H1 (cell line): ENCODE results near the gene COL25A1. TPM values are rescaled to one million over a fixed set of nuclear protein-coding genes. Genes with fewer than 3 reads are reported as not detected.

Experiments used
- BACH1 ChIP-seq: IDR thresholded peaks from 2 replicates; pipeline ENCODE4 v1.6.1; 2012; ENCODE audit warnings: low read length, improper control_type of control experiment
- CEBPB ChIP-seq: IDR thresholded peaks from 2 replicates; pipeline ENCODE4 v1.6.1; 2012; ENCODE audit warnings: low read depth, low read length
- CREB1 ChIP-seq: IDR thresholded peaks from 2 replicates; pipeline ENCODE4 v1.6.1; 2012; ENCODE audit warnings: inconsistent platforms
- polyA plus RNA-seq, 7 experiments: library from polyadenylated mRNA; depleted of rRNA in 3 of 7; stranded (reverse) in 5 of 7; unstranded in 2 of 7; fragments of >200 nt in 5 of 7; fragments of 200-250 nt in 2 of 7; gene quantifications; 1 replicate in 5 of 7; 2 replicates in 1 of 7; 4 replicates in 1 of 7; pipeline versions ENCODE4 v1.2.1 to v1.2.3, GENCODE V29; 2011 to 2013; ENCODE audit warnings: missing spikeins in 2 of 7, mixed read lengths in 2 of 7
- total RNA-seq: library from RNA; stranded (reverse); fragmentation: NEBNext Ultra II Directional; extraction: Animal tissue kit (Norgen Biotek cat#: 25700); gene quantifications from 2 replicates; pipeline ENCODE4 v1.2.1, GENCODE V29; 2021
- TF ChIP-seq, protein P1 (sequence below): fragments of 300-600 bp; sonication (generic); IDR thresholded peaks from 2 replicates; pipeline ENCODE4 v1.7.1; 2012; ENCODE audit warnings: low read length, moderate library complexity, mild to moderate bottlenecking, inconsistent platforms; ENCODE audit not compliant: insufficient replicate concordance

The COL25A1 gene
- total and polyA plus RNA-seq, 2 of the 8 experiments (the other 6 are each of a cell fraction or from before 2014, with no cell fraction given) = 1.1 to 8.3 TPM

DNA sequence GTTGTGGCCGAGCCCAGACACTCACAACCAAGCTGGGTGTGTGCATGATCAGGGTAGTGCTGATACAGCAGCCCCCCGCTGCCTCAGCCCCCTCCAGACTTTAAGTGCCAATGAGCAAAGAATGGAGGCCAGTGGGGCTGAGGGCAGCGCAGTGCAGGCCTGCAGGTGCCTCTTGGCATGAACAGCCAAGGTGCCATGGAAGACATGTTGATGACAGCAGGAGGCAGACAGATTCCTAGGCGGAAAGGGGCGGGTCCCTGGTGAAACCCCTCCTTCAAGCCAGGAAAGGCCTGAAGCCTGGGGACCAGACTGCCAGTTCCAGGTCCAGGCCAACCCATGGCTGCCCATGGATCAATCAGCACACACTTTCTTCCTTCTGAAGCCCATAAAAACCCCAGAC lies 286.3 kb downstream of the COL25A1 start (continued):
- TF ChIP-seq, protein P1, sequence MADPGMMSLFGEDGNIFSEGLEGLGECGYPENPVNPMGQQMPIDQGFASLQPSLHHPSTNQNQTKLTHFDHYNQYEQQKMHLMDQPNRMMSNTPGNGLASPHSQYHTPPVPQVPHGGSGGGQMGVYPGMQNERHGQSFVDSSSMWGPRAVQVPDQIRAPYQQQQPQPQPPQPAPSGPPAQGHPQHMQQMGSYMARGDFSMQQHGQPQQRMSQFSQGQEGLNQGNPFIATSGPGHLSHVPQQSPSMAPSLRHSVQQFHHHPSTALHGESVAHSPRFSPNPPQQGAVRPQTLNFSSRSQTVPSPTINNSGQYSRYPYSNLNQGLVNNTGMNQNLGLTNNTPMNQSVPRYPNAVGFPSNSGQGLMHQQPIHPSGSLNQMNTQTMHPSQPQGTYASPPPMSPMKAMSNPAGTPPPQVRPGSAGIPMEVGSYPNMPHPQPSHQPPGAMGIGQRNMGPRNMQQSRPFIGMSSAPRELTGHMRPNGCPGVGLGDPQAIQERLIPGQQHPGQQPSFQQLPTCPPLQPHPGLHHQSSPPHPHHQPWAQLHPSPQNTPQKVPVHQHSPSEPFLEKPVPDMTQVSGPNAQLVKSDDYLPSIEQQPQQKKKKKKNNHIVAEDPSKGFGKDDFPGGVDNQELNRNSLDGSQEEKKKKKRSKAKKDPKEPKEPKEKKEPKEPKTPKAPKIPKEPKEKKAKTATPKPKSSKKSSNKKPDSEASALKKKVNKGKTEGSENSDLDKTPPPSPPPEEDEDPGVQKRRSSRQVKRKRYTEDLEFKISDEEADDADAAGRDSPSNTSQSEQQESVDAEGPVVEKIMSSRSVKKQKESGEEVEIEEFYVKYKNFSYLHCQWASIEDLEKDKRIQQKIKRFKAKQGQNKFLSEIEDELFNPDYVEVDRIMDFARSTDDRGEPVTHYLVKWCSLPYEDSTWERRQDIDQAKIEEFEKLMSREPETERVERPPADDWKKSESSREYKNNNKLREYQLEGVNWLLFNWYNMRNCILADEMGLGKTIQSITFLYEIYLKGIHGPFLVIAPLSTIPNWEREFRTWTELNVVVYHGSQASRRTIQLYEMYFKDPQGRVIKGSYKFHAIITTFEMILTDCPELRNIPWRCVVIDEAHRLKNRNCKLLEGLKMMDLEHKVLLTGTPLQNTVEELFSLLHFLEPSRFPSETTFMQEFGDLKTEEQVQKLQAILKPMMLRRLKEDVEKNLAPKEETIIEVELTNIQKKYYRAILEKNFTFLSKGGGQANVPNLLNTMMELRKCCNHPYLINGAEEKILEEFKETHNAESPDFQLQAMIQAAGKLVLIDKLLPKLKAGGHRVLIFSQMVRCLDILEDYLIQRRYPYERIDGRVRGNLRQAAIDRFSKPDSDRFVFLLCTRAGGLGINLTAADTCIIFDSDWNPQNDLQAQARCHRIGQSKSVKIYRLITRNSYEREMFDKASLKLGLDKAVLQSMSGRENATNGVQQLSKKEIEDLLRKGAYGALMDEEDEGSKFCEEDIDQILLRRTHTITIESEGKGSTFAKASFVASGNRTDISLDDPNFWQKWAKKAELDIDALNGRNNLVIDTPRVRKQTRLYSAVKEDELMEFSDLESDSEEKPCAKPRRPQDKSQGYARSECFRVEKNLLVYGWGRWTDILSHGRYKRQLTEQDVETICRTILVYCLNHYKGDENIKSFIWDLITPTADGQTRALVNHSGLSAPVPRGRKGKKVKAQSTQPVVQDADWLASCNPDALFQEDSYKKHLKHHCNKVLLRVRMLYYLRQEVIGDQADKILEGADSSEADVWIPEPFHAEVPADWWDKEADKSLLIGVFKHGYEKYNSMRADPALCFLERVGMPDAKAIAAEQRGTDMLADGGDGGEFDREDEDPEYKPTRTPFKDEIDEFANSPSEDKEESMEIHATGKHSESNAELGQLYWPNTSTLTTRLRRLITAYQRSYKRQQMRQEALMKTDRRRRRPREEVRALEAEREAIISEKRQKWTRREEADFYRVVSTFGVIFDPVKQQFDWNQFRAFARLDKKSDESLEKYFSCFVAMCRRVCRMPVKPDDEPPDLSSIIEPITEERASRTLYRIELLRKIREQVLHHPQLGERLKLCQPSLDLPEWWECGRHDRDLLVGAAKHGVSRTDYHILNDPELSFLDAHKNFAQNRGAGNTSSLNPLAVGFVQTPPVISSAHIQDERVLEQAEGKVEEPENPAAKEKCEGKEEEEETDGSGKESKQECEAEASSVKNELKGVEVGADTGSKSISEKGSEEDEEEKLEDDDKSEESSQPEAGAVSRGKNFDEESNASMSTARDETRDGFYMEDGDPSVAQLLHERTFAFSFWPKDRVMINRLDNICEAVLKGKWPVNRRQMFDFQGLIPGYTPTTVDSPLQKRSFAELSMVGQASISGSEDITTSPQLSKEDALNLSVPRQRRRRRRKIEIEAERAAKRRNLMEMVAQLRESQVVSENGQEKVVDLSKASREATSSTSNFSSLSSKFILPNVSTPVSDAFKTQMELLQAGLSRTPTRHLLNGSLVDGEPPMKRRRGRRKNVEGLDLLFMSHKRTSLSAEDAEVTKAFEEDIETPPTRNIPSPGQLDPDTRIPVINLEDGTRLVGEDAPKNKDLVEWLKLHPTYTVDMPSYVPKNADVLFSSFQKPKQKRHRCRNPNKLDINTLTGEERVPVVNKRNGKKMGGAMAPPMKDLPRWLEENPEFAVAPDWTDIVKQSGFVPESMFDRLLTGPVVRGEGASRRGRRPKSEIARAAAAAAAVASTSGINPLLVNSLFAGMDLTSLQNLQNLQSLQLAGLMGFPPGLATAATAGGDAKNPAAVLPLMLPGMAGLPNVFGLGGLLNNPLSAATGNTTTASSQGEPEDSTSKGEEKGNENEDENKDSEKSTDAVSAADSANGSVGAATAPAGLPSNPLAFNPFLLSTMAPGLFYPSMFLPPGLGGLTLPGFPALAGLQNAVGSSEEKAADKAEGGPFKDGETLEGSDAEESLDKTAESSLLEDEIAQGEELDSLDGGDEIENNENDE = no peak
- no peak for TF ChIP-seq CREB1
- TF ChIP-seq CEBPB = no peak
- TF ChIP-seq BACH1 = no peak
- TF ChIP-seq, all 59 proteins: peak for 0
